Skeletal muscle satellite cell (primary cell): ENCODE data around the gene BMI1.
A peak's percentile ranks its signal among the peaks of the same experiment; 100 is the strongest.

Experiments
- H3K27me3 ChIP-seq: 2 replicates; pipeline ENCODE4 v1.7.0; 2013; ENCODE audit warnings: low read length; ENCODE audit not compliant: control insufficient read depth, insufficient read depth
- H3K36me3 ChIP-seq: 2 replicates; pipeline ENCODE4 v1.7.0; 2013; ENCODE audit warnings: mild to moderate bottlenecking, control low read depth, low read length; ENCODE audit not compliant: insufficient read depth
- H3K4me1 ChIP-seq: 2 replicates; pipeline ENCODE4 v1.7.0; 2013; ENCODE audit warnings: low read length; ENCODE audit not compliant: control insufficient read depth, insufficient read depth
- H3K4me2 ChIP-seq: 2 replicates; pipeline ENCODE4 v1.7.0; 2013; ENCODE audit warnings: mild to moderate bottlenecking, low read length
- H3K4me3 ChIP-seq: 2 replicates; pipeline ENCODE4 v1.7.0; 2013; ENCODE audit warnings: low read length
- H3K9ac ChIP-seq: 2 replicates; pipeline ENCODE4 v1.7.0; 2013; ENCODE audit warnings: mild to moderate bottlenecking, low read depth, low read length, moderate library complexity
- H3K9me3 ChIP-seq: replicated peaks from 2 replicates; pipeline ENCODE4 v1.7.0; 2013; ENCODE audit warnings: mild to moderate bottlenecking, control low read depth, low read length

The BMI1 gene

GRCh38 chr10:22319980-22320558, 830 bp upstream of the BMI1 start:
- H3K4me2 ChIP-seq, result peak overlapping the region; percentile 86
- H3K36me3 ChIP-seq, result no peaks in the 10 kb centered on the region
- peak overlapping the region; percentile 85 for H3K9ac ChIP-seq
- no peaks in the 10 kb centered on the region for H3K9me3 ChIP-seq
- peaks cover 29% of the 10 kb centered on the region for H3K4me1 ChIP-seq
- peak overlapping the region; percentile 73 for H3K4me3 ChIP-seq
- H3K27me3 ChIP-seq, result peaks cover 25% of the 10 kb centered on the region

GRCh38 chr10:22321156-22321923, 441 bp downstream of the BMI1 start:
- peaks cover 33% of the 10 kb centered on the region for H3K4me1 ChIP-seq
- no peaks in the 10 kb centered on the region for H3K9me3 ChIP-seq
- H3K36me3 ChIP-seq, result no peaks in the 10 kb centered on the region
- H3K27me3 ChIP-seq, result peaks cover 25% of the 10 kb centered on the region
- H3K9ac ChIP-seq, result peak overlapping the region; percentile 89
- peak overlapping the region; percentile 86 for H3K4me3 ChIP-seq
- H3K4me2 ChIP-seq, result peak overlapping the region; percentile 77

DNA sequence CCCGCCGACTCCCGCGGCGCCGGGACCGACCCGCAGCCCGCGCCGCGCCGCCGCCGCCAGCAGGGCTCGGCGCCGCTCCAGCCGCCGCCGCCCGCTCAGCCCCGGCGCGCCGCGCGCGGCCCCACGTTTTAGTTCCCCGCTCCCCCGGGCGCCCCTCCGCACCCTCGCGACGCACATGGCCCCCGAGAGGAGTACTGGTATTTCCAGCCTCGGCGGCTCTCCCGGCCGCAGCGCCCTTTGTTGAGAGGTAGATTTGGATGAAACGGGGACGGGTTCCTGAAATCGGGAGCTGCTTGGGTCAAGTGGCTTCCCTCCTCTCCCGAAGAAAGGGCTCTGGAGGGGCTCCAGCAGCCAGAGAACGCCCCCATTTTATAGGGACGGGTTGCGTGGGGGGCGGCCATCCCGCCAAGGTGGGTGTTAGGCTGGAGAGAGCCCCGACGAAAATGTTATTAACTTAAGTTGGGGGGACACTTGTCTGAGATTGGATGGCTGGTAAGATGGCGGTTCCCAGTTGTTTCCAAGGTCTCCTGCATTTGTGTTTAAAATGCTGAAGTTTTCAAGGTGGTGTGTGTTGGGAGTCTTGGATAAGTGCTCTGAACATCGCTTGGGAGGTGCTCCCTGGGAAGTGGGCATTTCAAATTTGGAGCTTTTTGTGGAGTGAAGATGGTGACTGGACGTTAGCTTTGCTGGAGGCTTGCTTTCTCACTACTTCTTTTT, 1.2 kb downstream of the BMI1 start:
- peaks cover 37% of the 10 kb centered on the region for H3K4me1 ChIP-seq
- H3K9me3 ChIP-seq, result no peaks in the 10 kb centered on the region
- H3K27me3 ChIP-seq, result peaks cover 25% of the 10 kb centered on the region
- H3K4me2 ChIP-seq, result peak overlapping the region; percentile 94
- H3K36me3 ChIP-seq, result no peaks in the 10 kb centered on the region
- peak overlapping the region; percentile 81 for H3K4me3 ChIP-seq
- peak overlapping the region; percentile 83 for H3K9ac ChIP-seq

GRCh38 chr10:22322641-22323160, 1.8 kb downstream of the BMI1 start:
- Histone ChIP-seq H3K27me3 (peaks cover 25% of the 10 kb centered on the region), H3K4me2 (peak overlapping the region; percentile 94)

GRCh38 chr10:22323538-22324305, 2.8 kb downstream of the BMI1 start:
- H3K4me3 ChIP-seq, result no peak overlapping the region
- H3K9me3 ChIP-seq, result no peaks in the 10 kb centered on the region
- no peak overlapping the region for H3K9ac ChIP-seq
- H3K4me1 ChIP-seq, result peaks cover 30% of the 10 kb centered on the region
- peaks cover 11% of the 10 kb centered on the region for H3K36me3 ChIP-seq
- no peak overlapping the region for H3K4me2 ChIP-seq
- H3K27me3 ChIP-seq, result peaks cover 25% of the 10 kb centered on the region

More at GRCh38 chr10:22322641-22323160, 1.8 kb downstream of the BMI1 start:
- peaks cover 36% of the 10 kb centered on the region for H3K4me1 ChIP-seq
- no peak overlapping the region for H3K9ac ChIP-seq
- peak overlapping the region; percentile 81 for H3K4me3 ChIP-seq
- no peaks in the 10 kb centered on the region for H3K9me3 ChIP-seq
- H3K36me3 ChIP-seq, result peaks cover 2% of the 10 kb centered on the region

DNA sequence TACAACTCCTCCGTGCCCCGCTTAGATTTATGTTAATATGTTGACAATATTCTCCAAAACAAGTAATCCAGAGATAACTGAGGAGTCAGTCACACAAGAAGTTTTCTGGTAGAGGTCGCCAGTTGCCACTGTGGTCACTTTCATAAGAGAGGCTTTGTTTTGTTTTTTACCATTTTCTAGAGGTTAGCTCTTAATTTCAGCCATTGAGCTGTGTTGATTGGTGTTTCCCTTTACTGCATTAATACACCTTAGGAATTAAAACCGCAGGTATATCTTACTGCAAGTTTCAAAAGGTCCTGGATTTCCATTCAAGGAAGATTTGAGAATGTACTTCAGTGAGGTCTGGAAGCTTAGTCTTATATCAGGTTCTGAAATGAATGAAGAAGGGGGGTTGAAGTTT, 3.5 kb downstream of the BMI1 start:
- Histone ChIP-seq H3K9ac (no peak overlapping the region), H3K36me3 (peaks cover 15% of the 10 kb centered on the region), H3K4me1 (peaks cover 30% of the 10 kb centered on the region), H3K27me3 (peaks cover 25% of the 10 kb centered on the region), H3K4me3 (peak overlapping the region; percentile 78), H3K4me2 (peak overlapping the region; percentile 91), H3K9me3 (no peaks in the 10 kb centered on the region)

- no peaks in the 10 kb centered on the region for H3K9me3 ChIP-seq
- H3K27me3 ChIP-seq, result peaks cover 25% of the 10 kb centered on the region
- peaks cover 26% of the 10 kb centered on the region for H3K4me1 ChIP-seq
- peaks cover 20% of the 10 kb centered on the region for H3K36me3 ChIP-seq
- H3K4me2 ChIP-seq, result peak overlapping the region; percentile 91
- H3K9ac ChIP-seq, result peak overlapping the region; percentile 72
- peak overlapping the region; percentile 78 for H3K4me3 ChIP-seq
Observed at GRCh38 chr10:22324893-22325271, 4.0 kb downstream of the BMI1 start.

DNA sequence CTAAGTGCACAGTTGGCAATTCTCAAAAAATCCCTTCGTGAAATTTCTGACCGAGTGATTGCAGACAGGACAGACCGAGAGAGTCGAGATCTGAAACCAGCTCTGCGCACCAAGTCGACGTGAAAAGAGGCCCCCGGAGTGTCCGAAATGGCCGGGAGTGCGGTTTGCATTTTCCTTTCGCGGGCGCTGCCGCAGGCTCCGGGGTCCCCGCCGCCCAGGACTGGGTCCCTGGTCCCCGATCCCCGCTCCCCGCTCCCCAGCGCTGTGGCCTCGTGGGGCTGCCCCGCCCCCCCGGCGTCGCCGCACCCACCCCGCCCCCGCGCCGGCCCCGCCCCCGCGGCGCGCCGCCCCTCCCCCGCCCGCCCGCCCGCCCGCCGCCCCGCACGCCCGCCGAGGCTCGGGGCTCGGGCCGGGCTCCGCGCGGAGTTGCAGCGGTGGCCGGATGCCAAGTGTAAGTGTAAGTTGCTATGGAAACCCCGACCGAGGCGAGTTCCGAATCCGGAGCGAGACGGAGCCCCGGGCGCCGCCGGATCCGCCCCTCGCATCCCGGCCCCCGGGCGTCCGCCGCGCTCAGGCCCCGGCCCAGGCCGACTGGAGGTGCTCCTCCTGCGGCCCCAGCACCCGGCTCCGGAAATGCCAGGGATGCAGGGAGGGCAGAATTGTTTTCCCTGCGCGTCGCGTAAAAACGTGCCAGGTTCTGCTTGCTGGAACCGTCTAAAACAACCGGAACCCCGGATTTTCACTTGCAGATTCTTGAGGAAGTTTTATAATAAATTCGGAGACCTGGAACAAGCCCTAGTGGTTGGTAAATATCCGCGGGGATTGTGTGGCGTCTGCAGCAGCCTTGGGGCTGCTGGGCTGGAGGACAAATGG, 4.6 kb downstream of the BMI1 start:
- H3K9ac ChIP-seq, result peak overlapping the region; percentile 75
- peaks cover 25% of the 10 kb centered on the region for H3K27me3 ChIP-seq
- peaks cover 23% of the 10 kb centered on the region for H3K4me1 ChIP-seq
- H3K9me3 ChIP-seq, result no peaks in the 10 kb centered on the region
- H3K36me3 ChIP-seq, result peaks cover 22% of the 10 kb centered on the region
- H3K4me2 ChIP-seq, result peak overlapping the region; percentile 91
- H3K4me3 ChIP-seq, result peak overlapping the region; percentile 82

- Histone ChIP-seq H3K9me3 (no peaks in the 10 kb centered on the region), H3K9ac (peak overlapping the region; percentile 75), H3K27me3 (peaks cover 25% of the 10 kb centered on the region), H3K36me3 (peaks cover 22% of the 10 kb centered on the region), H3K4me1 (peaks cover 23% of the 10 kb centered on the region), H3K4me2 (peak overlapping the region; percentile 79), H3K4me3 (peak overlapping the region; percentile 82)
Observed at GRCh38 chr10:22326145-22326702, 5.3 kb downstream of the BMI1 start.

DNA sequence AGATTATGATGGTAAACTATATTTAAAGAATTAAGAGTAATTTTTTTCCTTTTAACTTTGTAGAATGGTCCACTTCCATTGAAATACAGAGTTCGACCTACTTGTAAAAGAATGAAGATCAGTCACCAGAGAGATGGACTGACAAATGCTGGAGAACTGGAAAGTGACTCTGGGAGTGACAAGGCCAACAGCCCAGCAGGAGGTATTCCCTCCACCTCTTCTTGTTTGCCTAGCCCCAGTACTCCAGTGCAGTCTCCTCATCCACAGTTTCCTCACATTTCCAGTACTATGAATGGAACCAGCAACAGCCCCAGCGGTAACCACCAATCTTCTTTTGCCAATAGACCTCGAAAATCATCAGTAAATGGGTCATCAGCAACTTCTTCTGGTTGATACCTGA, 8.3 kb downstream of the BMI1 start:
- no peak overlapping the region for H3K4me2 ChIP-seq
- peaks cover 22% of the 10 kb centered on the region for H3K36me3 ChIP-seq
- H3K4me3 ChIP-seq, result no peak overlapping the region
- H3K9ac ChIP-seq, result no peak overlapping the region
- peaks cover 5% of the 10 kb centered on the region for H3K27me3 ChIP-seq
- H3K9me3 ChIP-seq, result no peaks in the 10 kb centered on the region
- H3K4me1 ChIP-seq, result peaks cover 15% of the 10 kb centered on the region
